B cell (primary cell): ENCODE data around the gene CAMTA2. TPM values are rescaled to one million over a fixed set of nuclear protein-coding genes. Genes with fewer than 3 reads are reported as not detected.

Experiments used
- ATAC-seq: fragments of 200-7000 bp; cut with Tn5 transposase; one replicate; pipeline ENCODE4 v1.10.0; 2021; ENCODE audit warnings: low read depth, mild to moderate bottlenecking, moderate number of reproducible peaks, moderate library complexity
- CTCF ChIA-PET: fragments of 350-600 bp; sonication (Branson Sonifier 250); formaldehyde crosslinking; loops from one replicate; lab custom pipeline; 2021; ENCODE audit warnings: antibody characterized with exemption, inconsistent platforms; lab: Charles Lee
- POLR2A ChIA-PET: fragments of 350-600 bp; sonication (Branson Sonifier 250); formaldehyde crosslinking; loops from one replicate; lab custom pipeline; 2021; ENCODE audit warnings: antibody characterized with exemption; lab: Charles Lee
- DNase-seq: peaks from one replicate; pipeline ENCODE4 v3.0.0; 2013
- H2AFZ ChIP-seq: 2 replicates; pipeline ENCODE4 v1.6.1; 2012; ENCODE audit warnings: mild to moderate bottlenecking, low read depth, low read length; ENCODE audit not compliant: insufficient read depth, poor library complexity, severe bottlenecking
- H3K27ac ChIP-seq, 2 donors: 1 replicate in 1 of 2; 2 replicates in 1 of 2; pipeline ENCODE4 v1.5.1; 2012 to 2013; ENCODE audit warnings: low read length in 2 of 2, mild to moderate bottlenecking in 2 of 2, moderate library complexity in 1 of 2
- H3K27me3 ChIP-seq, 4 experiments: fragments of 200-600 bp in 1 of 4; sonication (generic) in 1 of 4; replicated peaks in 1 of 4; 1 replicate in 2 of 4; 2 replicates in 2 of 4; pipeline versions ENCODE4 v1.6.1 to v1.7.0; 2013 to 2016; ENCODE audit warnings: low read length in 3 of 4, mild to moderate bottlenecking in 2 of 4, mixed read lengths in 1 of 4, moderate library complexity in 1 of 4; ENCODE audit not compliant: insufficient read depth in 4 of 4, control insufficient read depth in 3 of 4; ENCODE audit errors: control extremely low read depth in 1 of 4
- H3K36me3 ChIP-seq, 2 experiments: replicated peaks in 1 of 2; 1 replicate in 1 of 2; 2 replicates in 1 of 2; pipeline versions ENCODE4 v1.6.1 to v1.7.1; 2013; ENCODE audit warnings: low read length in 1 of 2; ENCODE audit not compliant: insufficient read depth in 2 of 2, control insufficient read depth in 1 of 2; ENCODE audit errors: control extremely low read depth in 1 of 2, extremely low read depth in 1 of 2
- H3K4me1 ChIP-seq, 2 donors: fragments of 200-600 bp in 1 of 2; sonication (generic) in 1 of 2; 1 replicate in 1 of 2; 2 replicates in 1 of 2; pipeline versions ENCODE4 v1.5.1 to v1.6.1; 2013 to 2017; ENCODE audit warnings: low read length in 2 of 2; ENCODE audit not compliant: control insufficient read depth in 2 of 2, insufficient read depth in 2 of 2
- H3K4me2 ChIP-seq: replicated peaks from 2 replicates; pipeline ENCODE3; 2012; ENCODE audit warnings: mild to moderate bottlenecking, low read depth, low read length; ENCODE audit not compliant: poor library complexity, severe bottlenecking
- H3K4me3 ChIP-seq, 5 experiments: fragments of 200-600 bp in 1 of 5; sonication (generic) in 1 of 5; 1 replicate in 3 of 5; 2 replicates in 2 of 5; pipeline versions ENCODE4 v1.5.1 to v1.7.0; 2011 to 2016; ENCODE audit warnings: low read length in 4 of 5, mild to moderate bottlenecking in 4 of 5, low read depth in 2 of 5, control low read depth in 1 of 5, moderate library complexity in 1 of 5; ENCODE audit not compliant: insufficient read depth in 1 of 5; ENCODE audit errors: control extremely low read depth in 1 of 5, extremely low read depth in 1 of 5
- H3K79me2 ChIP-seq: fragments of 200-600 bp; sonication (generic); one replicate; pipeline ENCODE4 v1.6.0; 2016; ENCODE audit warnings: low read length; ENCODE audit not compliant: control insufficient read depth, insufficient read depth
- H3K9ac ChIP-seq: fragments of 200-600 bp; sonication (generic); 2 replicates; pipeline ENCODE4 v1.6.1; 2017; ENCODE audit warnings: mild to moderate bottlenecking, low read length, moderate library complexity
- H3K9me3 ChIP-seq, 3 donors: one replicate each; pipeline versions ENCODE4 v1.6.1 to v1.7.1; 2013; ENCODE audit warnings: low read length in 2 of 3; ENCODE audit not compliant: control insufficient read depth in 2 of 3, insufficient read depth in 1 of 3; ENCODE audit errors: control extremely low read depth in 1 of 3
- H4K20me1 ChIP-seq: 2 replicates; pipeline ENCODE4 v1.6.0; 2012; ENCODE audit warnings: mild to moderate bottlenecking, low read length; ENCODE audit not compliant: insufficient read depth, control insufficient read depth, poor library complexity, severe bottlenecking
- H3K27ac Mint-ChIP-seq: one replicate; pipeline ENCODE4 v1.8.0; 2021; ENCODE audit warnings: mixed read lengths
- H3K27me3 Mint-ChIP-seq: one replicate; pipeline ENCODE4 v1.8.0; 2021; ENCODE audit warnings: mixed read lengths
- H3K4me1 Mint-ChIP-seq: one replicate; pipeline ENCODE4 v1.8.0; 2021; ENCODE audit warnings: mixed read lengths
- H3K4me3 Mint-ChIP-seq: one replicate; pipeline ENCODE4 v1.8.0; 2021; ENCODE audit warnings: mixed read lengths
- H3K9me3 Mint-ChIP-seq: one replicate; pipeline ENCODE4 v1.8.0; 2022; ENCODE audit warnings: mixed read lengths; ENCODE audit not compliant: insufficient read depth
- CTCF ChIP-seq: fragments of 200-600 bp; IDR thresholded peaks from one replicate; pipeline ENCODE4 v1.8.0; 2022; ENCODE audit warnings: antibody characterized with exemption, mild to moderate bottlenecking
- EZH2 ChIP-seq: IDR thresholded peaks from 2 replicates; pipeline ENCODE4 v1.6.1; 2012; ENCODE audit warnings: borderline replicate concordance, low read depth, mild to moderate bottlenecking, moderate library complexity, low read length; ENCODE audit not compliant: insufficient read depth, poor library complexity, severe bottlenecking
- WGBS: methylation state at CpG from one replicate; pipeline ENCODE4 v1.1.5; 2013; ENCODE audit warnings: missing lambda C conversion rate; ENCODE audit not compliant: insufficient coverage; 5-methylcytosine and 5-hydroxymethylcytosine counted together
- intact Hi-C: fragments of 100-400 bp; cut with micrococcal nuclease; formaldehyde crosslinking; loops from one replicate; pipeline ENCODE4 v1.10.0; 2022
- polyA plus RNA-seq: library from polyadenylated mRNA; depleted of rRNA; stranded (reverse); fragments of >200 nt; gene quantifications from 2 replicates; pipeline ENCODE4 v1.2.3, GENCODE V29; 2012
- total RNA-seq, 2 donors: library from RNA; stranded (reverse); fragments of 120-200 nt in 1 of 2; gene quantifications; 1 replicate in 1 of 2; 2 replicates in 1 of 2; pipeline versions ENCODE4 v1.2.3 to v1.2.4, GENCODE V29; 2013 to 2022

CAMTA2 gene
- total and polyA plus RNA-seq, 2 donors (not counting 1 experiment from before 2014, with no cell fraction given): 48.3 to 57.9 TPM

GRCh38 chr17:4936436-4936835 is 51.0 kb downstream of the CAMTA2 start:
- H3K4me2 ChIP-seq: no peak overlapping the region
- H4K20me1 ChIP-seq: no peaks in the 10 kb centered on the region
- peaks cover 0 to 19% of the 10 kb centered on the region in 2 experiments for H3K36me3 ChIP-seq
- peaks cover 45% of the 10 kb centered on the region for H3K4me1 Mint-ChIP-seq
- TF ChIP-seq EZH2: no peak
- TF ChIP-seq CTCF: no peak
- ATAC-seq (no peak), DNase-seq (no peak)
- no peak overlapping the region for H3K27ac Mint-ChIP-seq
- no peaks in the 10 kb centered on the region for H3K9me3 Mint-ChIP-seq
- no peak overlapping the region for H3K27ac ChIP-seq
- H3K9me3 ChIP-seq: no peaks in the 10 kb centered on the region
- no peak overlapping the region for H2AFZ ChIP-seq
- POLR2A ChIA-PET: interaction anchor here (0.5 kb wide), 1 partner anchor 81 kb away, joined by 3 read pairs; no protein-coding TSS in a partner anchor
- 100% methylated on average over 3 of the region's 3 CpGs for WGBS
- peaks cover 15% of the 10 kb centered on the region for H3K27me3 Mint-ChIP-seq
- no peak overlapping the region for H3K4me3 Mint-ChIP-seq
- peaks cover 19% of the 10 kb centered on the region for H3K79me2 ChIP-seq
- no peak overlapping the region for H3K9ac ChIP-seq
- intact Hi-C loops: no loop called here
- H3K27me3 ChIP-seq: peaks cover 0 to 16% (median 3%) of the 10 kb centered on the region in 4 experiments
- H3K4me3 ChIP-seq: no peak overlapping the region
- peaks cover 26 to 38% of the 10 kb centered on the region in 2 donors for H3K4me1 ChIP-seq
- CTCF ChIA-PET: no interaction called here

- CTCF ChIA-PET: no interaction called here
- Mint-ChIP-seq H3K27ac (no peak overlapping the region), H3K27me3 (peaks cover 15% of the 10 kb centered on the region), H3K4me1 (peaks cover 44% of the 10 kb centered on the region), H3K4me3 (no peak overlapping the region), H3K9me3 (no peaks in the 10 kb centered on the region)
- no peaks in the 10 kb centered on the region for H3K9me3 ChIP-seq
- H3K4me2 ChIP-seq: no peak overlapping the region
- no peak for TF ChIP-seq EZH2
- no peak for TF ChIP-seq CTCF
- no peak overlapping the region for H3K9ac ChIP-seq
- peaks cover 0 to 19% of the 10 kb centered on the region in 2 experiments for H3K36me3 ChIP-seq
- peaks cover 0 to 16% (median 3%) of the 10 kb centered on the region in 4 experiments for H3K27me3 ChIP-seq
- H3K4me1 ChIP-seq: peaks cover 20 to 32% of the 10 kb centered on the region in 2 donors
- intact Hi-C loops: no loop called here
- DNase-seq: no peak
- no peak overlapping the region for H2AFZ ChIP-seq
- peaks cover 11% of the 10 kb centered on the region for H3K79me2 ChIP-seq
- no peak overlapping the region for H3K4me3 ChIP-seq
- H4K20me1 ChIP-seq: no peaks in the 10 kb centered on the region
- H3K27ac ChIP-seq: no peak overlapping the region
- no peak for ATAC-seq
- POLR2A ChIA-PET: no interaction called here
These were observed 51.8 kb downstream of the CAMTA2 start for GRCh38 chr17:4935650-4936049.
